HG03139 (cell line): ENCODE measurements around the gene TNK2.
"Not testable (repeated sequence)": the region's sequence is repeated elsewhere in the genome, so short reads cannot be mapped to it uniquely, and the experiment has no call there.

Experiments used
- ATAC-seq: cut with Tn5 transposase; IDR thresholded peaks from one replicate; pipeline ENCODE4 v1.9.1; 2021; ENCODE audit not compliant: unreplicated experiment

Gene TNK2

DNA sequence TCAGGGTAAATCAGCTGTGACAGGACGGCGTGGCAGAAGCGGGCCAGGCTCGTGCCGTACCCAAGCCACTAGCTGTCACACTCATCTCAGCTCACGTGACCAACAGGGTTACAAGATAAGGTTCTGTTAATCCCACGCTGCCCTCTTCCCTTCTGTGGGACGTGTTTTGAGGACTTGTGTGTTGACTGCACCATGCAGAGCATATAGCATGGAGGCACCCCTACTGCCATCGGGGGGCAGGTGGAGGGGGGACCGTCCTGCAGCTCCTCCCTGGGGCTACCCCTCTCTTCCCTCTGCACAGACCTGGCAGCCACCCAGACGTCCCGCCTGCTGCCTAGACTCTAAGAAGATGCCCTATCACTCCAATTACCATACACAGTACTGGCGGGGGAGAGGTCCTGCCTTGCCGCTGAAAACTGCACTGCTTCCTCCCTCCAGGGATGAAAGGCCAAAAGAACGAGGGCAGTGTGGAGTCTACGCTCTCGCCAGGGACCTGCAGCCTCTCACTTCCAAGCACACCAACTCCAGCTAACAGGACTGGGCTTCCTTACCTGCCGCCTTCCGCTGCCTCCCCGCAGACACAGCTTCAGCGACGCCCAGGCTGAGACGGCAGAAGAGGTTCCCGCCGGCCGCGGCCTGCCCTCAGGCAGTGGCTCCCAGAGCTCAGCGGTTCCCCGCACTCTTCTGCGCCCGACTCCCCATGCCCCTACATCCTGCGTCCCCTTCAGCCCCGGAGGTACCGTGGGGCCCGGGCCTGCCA, at the start of gene TNK2:
TNK2 (minus strand) TSS at position 618 of the 760 bp plus-strand sequence. CDS start 19,963 bp downstream, outside the sequence.
- peak; percentile 20 for ATAC-seq

DNA sequence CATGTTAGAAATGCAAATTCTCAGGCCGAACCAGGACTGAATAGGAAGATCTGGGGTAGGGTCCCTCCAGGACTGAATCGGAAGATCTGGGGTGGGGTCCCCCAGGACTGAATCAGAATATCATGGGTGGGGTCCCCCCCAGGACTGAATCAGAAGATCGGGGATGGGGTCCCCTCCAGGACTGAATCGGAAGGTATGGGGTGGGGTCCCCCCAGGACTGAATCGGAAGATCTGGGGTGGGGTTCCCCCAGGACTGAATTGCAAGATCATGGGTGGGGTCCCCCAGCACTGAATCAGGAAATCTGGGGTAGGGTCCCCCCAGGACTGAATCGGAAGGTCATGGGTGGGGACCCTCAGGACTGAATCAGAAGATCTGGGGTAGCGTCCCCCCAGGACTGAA, 48.2 kb upstream of the TNK2 start:
- no peak for ATAC-seq

- ATAC-seq: not testable (repeated sequence)
These were observed 47.1 kb upstream of the TNK2 start for GRCh38 chr3:195955416-195955841.

DNA sequence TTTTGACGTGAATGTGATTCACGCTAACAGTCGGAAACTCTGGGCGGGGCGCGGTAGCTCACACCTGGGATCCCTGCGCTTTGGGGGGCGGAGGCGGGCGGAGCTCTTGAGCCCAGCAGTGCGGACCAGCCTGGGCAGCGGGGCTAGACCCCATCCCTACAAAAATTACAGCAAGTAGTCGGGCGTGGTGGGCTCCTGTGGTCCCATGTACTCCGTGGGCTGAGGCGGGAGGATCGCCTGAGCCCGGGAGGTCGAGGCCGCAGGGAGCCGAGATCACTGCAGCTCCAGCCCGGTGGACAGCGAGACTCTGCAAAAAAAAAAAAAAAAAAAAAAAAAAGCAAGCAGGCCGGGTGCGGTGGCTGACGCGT, 46.4 kb upstream of the TNK2 start:
- peak; percentile 45 for ATAC-seq

- ATAC-seq: peak; percentile 96
These were observed 45.9 kb upstream of the TNK2 start for GRCh38 chr3:195954052-195954751.

DNA sequence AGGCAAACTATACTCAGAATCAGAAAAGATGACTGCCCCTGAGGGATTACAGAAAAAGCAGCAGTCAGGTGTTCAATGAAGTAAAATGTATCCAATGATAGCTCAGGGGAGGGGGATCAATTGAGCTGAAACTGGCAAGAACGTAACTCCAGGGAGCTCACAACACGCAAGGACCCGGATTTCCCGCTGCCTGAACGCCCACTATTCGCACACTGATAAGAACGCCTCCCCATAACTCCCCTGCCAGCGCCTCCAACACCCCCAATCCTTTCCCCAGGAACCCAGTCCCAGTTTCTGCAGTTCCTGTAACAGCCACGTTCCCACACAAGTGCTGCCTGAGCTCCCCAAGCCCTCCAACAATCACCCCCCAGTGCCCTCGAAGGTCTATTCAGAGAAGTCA, 44.2 kb upstream of the TNK2 start:
- not testable (repeated sequence) for ATAC-seq

- ATAC-seq: not testable (repeated sequence)
These were observed 43.3 kb upstream of the TNK2 start for GRCh38 chr3:195951443-195952177.

GRCh38 chr3:195950731-195951130, 42.4 kb upstream of the TNK2 start:
- not testable (repeated sequence) for ATAC-seq

GRCh38 chr3:195950164-195950563, 41.8 kb upstream of the TNK2 start:
- not testable (repeated sequence) for ATAC-seq

DNA sequence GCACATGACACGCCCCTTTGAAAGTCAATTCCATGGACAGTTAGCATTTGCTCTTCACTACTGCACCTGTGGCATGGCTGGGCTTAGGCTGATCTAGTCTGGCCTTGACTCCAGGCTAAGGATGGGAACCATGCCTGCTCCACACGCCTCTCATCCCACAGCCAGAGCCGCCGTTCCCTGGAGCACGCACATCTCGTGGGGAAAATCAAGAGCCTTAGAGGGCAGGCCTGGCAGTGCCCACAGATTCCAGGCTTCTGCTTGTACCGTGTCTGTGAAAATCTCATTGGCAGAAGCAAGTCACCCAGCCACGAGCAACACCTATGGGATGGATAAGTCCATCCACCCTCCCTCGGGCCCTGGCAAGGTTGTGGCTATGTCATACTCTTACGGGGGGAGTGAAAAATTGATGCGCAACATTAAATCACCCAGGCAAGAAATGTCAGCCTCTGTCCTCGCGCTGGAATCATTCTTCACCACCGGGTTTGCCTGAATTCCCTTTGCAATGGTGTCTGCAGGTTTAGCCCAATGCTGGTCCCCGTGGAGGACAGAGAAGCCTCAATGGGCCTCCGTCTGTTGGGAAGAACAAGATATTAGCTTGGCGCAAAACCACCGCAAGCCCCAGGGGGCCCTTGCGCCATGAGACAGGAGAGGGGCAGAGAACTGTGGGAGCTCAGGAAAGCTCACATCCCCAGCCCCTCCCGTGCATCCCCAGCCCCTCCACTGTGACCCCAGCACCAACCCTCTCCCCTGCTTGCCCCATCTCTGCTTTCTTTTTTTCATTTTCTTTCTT, 38.8 kb upstream of the TNK2 start:
- not testable (repeated sequence) for ATAC-seq

- ATAC-seq: not testable (repeated sequence)
These were observed 33.0 kb upstream of the TNK2 start for GRCh38 chr3:195941265-195941815.

GRCh38 chr3:195940806-195941205, 32.5 kb upstream of the TNK2 start:
- ATAC-seq: not testable (repeated sequence)

- not testable (repeated sequence) for ATAC-seq
These were observed 31.4 kb upstream of the TNK2 start for GRCh38 chr3:195939526-195940470.

- ATAC-seq: not testable (repeated sequence)
These were observed 24.7 kb upstream of the TNK2 start for GRCh38 chr3:195933044-195933430.

GRCh38 chr3:195932418-195933043, 24.2 kb upstream of the TNK2 start:
- ATAC-seq: no peak

DNA sequence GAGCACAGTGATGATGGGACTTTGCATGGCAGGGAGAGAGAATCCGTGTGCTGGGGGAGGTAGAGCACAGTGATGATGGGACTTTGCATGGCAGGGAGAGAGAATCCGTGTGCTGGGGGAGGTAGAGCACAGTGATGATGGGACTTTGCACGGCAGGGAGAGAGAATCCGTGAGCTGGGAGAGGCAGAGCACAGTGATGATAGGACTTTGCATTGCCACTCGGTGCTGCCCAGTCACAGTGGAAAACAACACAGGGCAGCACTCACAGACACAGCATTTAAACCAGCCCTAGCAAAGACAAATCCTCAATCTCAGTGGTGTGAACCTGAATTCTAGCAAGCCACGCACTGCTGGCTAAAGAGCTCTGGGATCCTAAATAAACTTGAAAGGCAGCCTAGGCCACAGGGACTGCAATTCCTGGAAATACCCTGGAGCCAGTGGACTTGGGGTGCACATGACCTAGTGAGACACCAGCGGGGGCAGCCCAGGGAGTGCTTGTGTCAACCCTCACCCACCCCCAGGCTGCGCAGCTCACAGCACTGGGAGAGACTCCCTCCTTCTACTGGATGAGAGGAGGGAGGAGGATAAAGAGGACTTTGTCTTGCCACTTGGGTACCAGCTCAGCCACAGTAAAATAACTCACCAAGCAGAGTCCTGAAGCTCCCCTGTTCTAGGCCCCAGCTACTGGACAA, 23.4 kb upstream of the TNK2 start:
- no peak for ATAC-seq

GRCh38 chr3:195929452-195929851, 21.1 kb upstream of the TNK2 start:
- ATAC-seq: no peak

DNA sequence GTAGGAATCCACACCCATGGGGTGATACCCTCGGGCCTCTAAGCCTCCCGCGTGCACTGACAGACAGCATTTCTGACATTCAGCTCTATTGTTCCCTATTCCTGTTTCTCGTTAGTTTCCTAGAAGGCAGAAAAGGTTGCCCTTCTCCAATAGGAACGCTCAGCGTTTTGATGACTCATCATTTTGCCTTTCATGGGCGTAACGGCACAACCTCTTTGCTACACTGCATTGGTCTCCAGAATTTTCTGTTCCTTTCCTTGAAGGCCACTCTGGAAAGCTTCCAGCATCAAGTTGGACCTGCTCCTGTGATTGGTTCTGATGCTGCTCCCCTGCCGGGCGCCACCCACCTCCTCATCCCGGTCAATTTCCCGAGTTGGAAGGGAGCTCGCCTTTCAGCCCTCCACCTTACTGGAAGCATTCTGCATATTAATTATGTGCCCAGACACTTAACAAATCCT, 13.0 kb upstream of the TNK2 start:
- ATAC-seq: no peak
